Peyer's patch (tissue), 4 donors: ENCODE results near the gene CDK18.

Experiments used
- POLR2A ChIP-seq, 2 donors: fragments of 450-650 bp; IDR thresholded peaks; one replicate each; pipeline ENCODE4 v1.5.1; 2017; ENCODE audit warnings: antibody characterized with exemption in 2 of 2, mild to moderate bottlenecking in 2 of 2, moderate library complexity in 2 of 2
- TF ChIP-seq, protein P1 (sequence below), 6 experiments: fragments of 450-650 bp in 4 of 6; fragments of 200-600 bp in 2 of 6; sonication (generic) in 1 of 6; IDR thresholded peaks; one replicate each; pipeline ENCODE4 v1.5.1; 2017 to 2019; ENCODE audit warnings: antibody characterized with exemption in 6 of 6, mild to moderate bottlenecking in 3 of 6, moderate library complexity in 1 of 6

DNA sequence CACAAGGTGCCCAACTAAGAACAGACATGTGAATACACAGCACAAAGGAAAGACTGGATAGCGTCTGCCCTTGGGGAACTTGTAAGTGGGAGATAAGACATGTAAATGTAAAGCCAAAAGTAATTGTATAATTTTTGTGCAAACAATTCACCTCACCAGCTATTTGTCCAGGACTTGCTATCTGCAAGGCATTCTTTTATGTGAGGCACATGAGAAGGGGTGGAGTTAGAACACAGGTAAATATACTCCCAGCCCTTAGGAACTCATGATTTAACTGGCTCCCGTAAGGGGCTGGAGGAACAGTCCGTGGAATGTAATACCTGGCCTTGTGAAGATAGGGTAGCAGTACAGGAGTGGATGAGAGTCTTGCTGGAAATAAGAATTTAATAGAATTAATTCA is 61.3 kb downstream of the CDK18 start:
- TF ChIP-seq, protein P1, sequence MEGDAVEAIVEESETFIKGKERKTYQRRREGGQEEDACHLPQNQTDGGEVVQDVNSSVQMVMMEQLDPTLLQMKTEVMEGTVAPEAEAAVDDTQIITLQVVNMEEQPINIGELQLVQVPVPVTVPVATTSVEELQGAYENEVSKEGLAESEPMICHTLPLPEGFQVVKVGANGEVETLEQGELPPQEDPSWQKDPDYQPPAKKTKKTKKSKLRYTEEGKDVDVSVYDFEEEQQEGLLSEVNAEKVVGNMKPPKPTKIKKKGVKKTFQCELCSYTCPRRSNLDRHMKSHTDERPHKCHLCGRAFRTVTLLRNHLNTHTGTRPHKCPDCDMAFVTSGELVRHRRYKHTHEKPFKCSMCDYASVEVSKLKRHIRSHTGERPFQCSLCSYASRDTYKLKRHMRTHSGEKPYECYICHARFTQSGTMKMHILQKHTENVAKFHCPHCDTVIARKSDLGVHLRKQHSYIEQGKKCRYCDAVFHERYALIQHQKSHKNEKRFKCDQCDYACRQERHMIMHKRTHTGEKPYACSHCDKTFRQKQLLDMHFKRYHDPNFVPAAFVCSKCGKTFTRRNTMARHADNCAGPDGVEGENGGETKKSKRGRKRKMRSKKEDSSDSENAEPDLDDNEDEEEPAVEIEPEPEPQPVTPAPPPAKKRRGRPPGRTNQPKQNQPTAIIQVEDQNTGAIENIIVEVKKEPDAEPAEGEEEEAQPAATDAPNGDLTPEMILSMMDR (IDR thresholded peaks at IDR 0.05): no peak
- no peak for TF ChIP-seq POLR2A (IDR thresholded peaks at IDR 0.05)
